ENCODE data around the gene KEAP1.
"Not testable (repeated sequence)": the region's sequence is repeated elsewhere in the genome, so short reads cannot be mapped to it uniquely, and the experiment has no call there.

The KEAP1 gene

GRCh38 chr19:10478903-10479384 lies 24.2 kb downstream of the KEAP1 start:
- Histone ChIP-seq H3K4me1 (ENCODE audit: control insufficient read depth in 1 of 2, insufficient read depth in 2 of 2, low read length in 2 of 2) (peaks cover 0 to 13% of the 10 kb centered on the region in 2 donors), H3K4me3 (ENCODE audit: low read depth in 1 of 2, low read length in 2 of 2) (peak overlapping the region; percentile 40 to 61), H3K36me3 (ENCODE audit: control insufficient read depth in 1 of 2, insufficient read depth in 2 of 2, low read length in 2 of 2) (no peaks in the 10 kb centered on the region), H3K27ac (ENCODE audit: low read length) (no peak overlapping the region), H3K27me3 (ENCODE audit: low read depth, low read length) (no peaks in the 10 kb centered on the region), H3K9me3 (ENCODE audit: control insufficient read depth in 1 of 2, low read length in 2 of 2) (no peaks in the 10 kb centered on the region)

DNA sequence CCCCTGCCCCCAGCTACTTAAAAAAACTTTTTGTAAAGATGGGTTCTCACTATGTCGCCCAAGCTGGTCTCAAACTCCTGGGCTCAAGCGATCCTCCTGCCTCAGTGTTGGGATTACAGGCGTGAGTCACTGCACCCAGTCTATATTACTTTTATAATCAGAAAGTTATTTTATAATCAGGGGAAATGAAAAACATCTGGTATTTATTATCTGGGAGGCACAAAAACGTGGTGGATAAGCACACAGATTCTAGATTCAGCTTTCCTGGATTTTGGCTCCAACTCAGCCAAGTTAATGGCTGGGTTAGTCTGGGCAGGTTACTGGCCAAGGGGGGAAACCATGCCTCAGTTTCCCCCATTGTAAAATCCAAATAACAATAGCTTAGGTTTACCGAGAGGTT lies 24.7 kb downstream of the KEAP1 start:
- Histone ChIP-seq H3K4me3 (ENCODE audit: low read depth in 1 of 2, low read length in 2 of 2) (peak overlapping the region in 1 of 2 donors; percentile 28), H3K4me1 (ENCODE audit: control insufficient read depth in 1 of 2, insufficient read depth in 2 of 2, low read length in 2 of 2) (peaks cover 0 to 13% of the 10 kb centered on the region in 2 donors), H3K36me3 (ENCODE audit: control insufficient read depth in 1 of 2, insufficient read depth in 2 of 2, low read length in 2 of 2) (no peaks in the 10 kb centered on the region), H3K27me3 (ENCODE audit: low read depth, low read length) (no peaks in the 10 kb centered on the region), H3K9me3 (ENCODE audit: control insufficient read depth in 1 of 2, low read length in 2 of 2) (no peaks in the 10 kb centered on the region), H3K27ac (ENCODE audit: low read length) (no peak overlapping the region)

GRCh38 chr19:10474962-10475451 lies 28.1 kb downstream of the KEAP1 start:
- H3K4me3 ChIP-seq (ENCODE audit: low read depth in 1 of 2, low read length in 2 of 2): no peak overlapping the region
- H3K9me3 ChIP-seq (ENCODE audit: control insufficient read depth in 1 of 2, low read length in 2 of 2): no peaks in the 10 kb centered on the region
- H3K27ac ChIP-seq (ENCODE audit: low read length): no peak overlapping the region
- peaks cover 0 to 13% of the 10 kb centered on the region in 2 donors for H3K4me1 ChIP-seq (ENCODE audit: control insufficient read depth in 1 of 2, insufficient read depth in 2 of 2, low read length in 2 of 2)
- no peaks in the 10 kb centered on the region for H3K27me3 ChIP-seq (ENCODE audit: low read depth, low read length)
- H3K36me3 ChIP-seq (ENCODE audit: control insufficient read depth in 1 of 2, insufficient read depth in 2 of 2, low read length in 2 of 2): no peaks in the 10 kb centered on the region

DNA sequence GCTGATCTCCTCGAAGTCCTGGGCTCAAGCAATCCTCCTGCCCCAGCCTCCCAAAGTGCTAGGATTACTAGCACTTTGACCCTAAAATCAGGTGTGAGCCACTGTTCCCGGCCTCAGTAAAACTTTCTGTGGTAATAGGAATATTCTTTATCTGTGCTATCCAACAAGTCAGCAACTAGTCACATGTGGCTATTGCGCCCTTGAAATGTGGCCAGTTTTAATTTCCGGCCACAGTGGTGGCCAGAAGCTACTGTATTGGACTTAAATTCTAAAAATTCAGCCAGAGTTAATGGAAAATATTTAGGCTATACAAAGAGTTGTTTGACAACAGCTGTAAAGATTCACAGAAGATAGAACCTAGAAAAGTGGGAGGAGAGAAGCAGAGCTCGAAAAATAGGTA lies 30.0 kb downstream of the KEAP1 start:
- Histone ChIP-seq H3K36me3 (ENCODE audit: control insufficient read depth in 1 of 2, insufficient read depth in 2 of 2, low read length in 2 of 2) (peaks cover 0 to under 1% of the 10 kb centered on the region in 2 donors), H3K4me3 (ENCODE audit: low read depth in 1 of 2, low read length in 2 of 2) (no peak overlapping the region), H3K27ac (ENCODE audit: low read length) (no peak overlapping the region), H3K27me3 (ENCODE audit: low read depth, low read length) (no peaks in the 10 kb centered on the region), H3K4me1 (ENCODE audit: control insufficient read depth in 1 of 2, insufficient read depth in 2 of 2, low read length in 2 of 2) (peaks cover 0 to under 1% of the 10 kb centered on the region in 2 donors), H3K9me3 (ENCODE audit: control insufficient read depth in 1 of 2, low read length in 2 of 2) (no peaks in the 10 kb centered on the region)

GRCh38 chr19:10471909-10472308 lies 31.2 kb downstream of the KEAP1 start:
- Histone ChIP-seq H3K27me3 (ENCODE audit: low read depth, low read length) (no peaks in the 10 kb centered on the region), H3K27ac (ENCODE audit: low read length) (no peak overlapping the region), H3K9me3 (ENCODE audit: control insufficient read depth in 1 of 2, low read length in 2 of 2) (no peaks in the 10 kb centered on the region), H3K36me3 (ENCODE audit: control insufficient read depth in 1 of 2, insufficient read depth in 2 of 2, low read length in 2 of 2) (peaks cover 0 to 13% of the 10 kb centered on the region in 2 donors), H3K4me1 (ENCODE audit: control insufficient read depth in 1 of 2, insufficient read depth in 2 of 2, low read length in 2 of 2) (no peaks in the 10 kb centered on the region), H3K4me3 (ENCODE audit: low read depth in 1 of 2, low read length in 2 of 2) (no peak overlapping the region)

DNA sequence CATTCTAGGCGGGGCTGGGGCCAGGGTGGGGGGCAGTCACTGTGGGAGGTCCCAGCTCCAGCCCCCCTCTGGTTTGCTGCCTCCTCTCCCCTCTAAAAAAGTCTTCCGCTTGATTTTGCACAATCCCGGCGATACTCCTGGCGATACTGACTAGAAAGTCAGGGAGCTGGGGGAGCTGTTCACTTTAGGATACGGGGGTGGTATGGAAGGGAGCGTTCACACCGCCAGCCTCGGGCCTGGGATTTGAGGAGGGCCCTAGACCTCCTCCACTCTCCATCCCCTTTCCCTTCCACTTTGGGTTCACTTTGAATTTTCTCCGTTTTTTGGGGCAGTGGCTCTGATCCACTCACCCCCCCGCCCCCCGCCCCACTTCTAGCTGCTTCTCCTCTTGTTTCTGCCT lies 35.0 kb downstream of the KEAP1 start:
- H3K27me3 ChIP-seq (ENCODE audit: low read depth, low read length): no peaks in the 10 kb centered on the region

DNA sequence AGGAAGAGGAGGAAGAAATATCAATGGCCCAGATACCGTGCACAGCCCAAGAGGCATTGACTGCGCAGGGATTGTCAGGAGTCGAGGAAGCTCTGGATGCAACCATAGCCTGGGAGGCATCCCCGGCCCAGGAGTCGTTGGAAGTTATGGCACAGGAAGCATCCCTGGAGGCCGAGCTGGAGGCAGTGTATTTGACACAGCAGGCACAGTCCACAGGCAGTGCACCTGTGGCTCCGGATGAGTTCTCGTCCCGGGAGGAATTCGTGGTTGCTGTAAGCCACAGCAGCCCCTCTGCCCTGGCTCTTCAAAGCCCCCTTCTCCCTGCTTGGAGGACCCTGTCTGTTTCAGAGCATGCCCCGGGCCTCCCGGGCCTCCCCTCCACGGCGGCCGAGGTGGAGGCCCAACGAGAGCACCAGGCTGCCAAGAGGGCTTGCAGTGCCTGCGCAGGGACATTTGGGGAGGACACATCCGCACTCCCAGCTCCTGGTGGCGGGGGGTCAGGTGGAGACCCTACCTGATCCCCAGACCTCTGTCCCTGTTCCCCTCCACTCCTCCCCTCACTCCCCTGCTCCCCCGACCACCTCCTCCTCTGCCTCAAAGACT lies 36.0 kb downstream of the KEAP1 start:
- H3K27me3 ChIP-seq (ENCODE audit: low read depth, low read length): no peaks in the 10 kb centered on the region
- H3K9me3 ChIP-seq (ENCODE audit: control insufficient read depth in 1 of 2, low read length in 2 of 2): no peaks in the 10 kb centered on the region
- H3K36me3 ChIP-seq (ENCODE audit: control insufficient read depth in 1 of 2, insufficient read depth in 2 of 2, low read length in 2 of 2): peaks cover 0 to 23% of the 10 kb centered on the region in 2 donors
- no peak overlapping the region for H3K4me3 ChIP-seq (ENCODE audit: low read depth in 1 of 2, low read length in 2 of 2)
- no peak overlapping the region for H3K27ac ChIP-seq (ENCODE audit: low read length)
- H3K4me1 ChIP-seq (ENCODE audit: control insufficient read depth in 1 of 2, insufficient read depth in 2 of 2, low read length in 2 of 2): no peaks in the 10 kb centered on the region

More for the DNA sequence above, 35.0 kb downstream of the KEAP1 start:
- no peaks in the 10 kb centered on the region for H3K4me1 ChIP-seq (ENCODE audit: control insufficient read depth in 1 of 2, insufficient read depth in 2 of 2, low read length in 2 of 2)
- H3K27ac ChIP-seq (ENCODE audit: low read length): no peak overlapping the region
- H3K36me3 ChIP-seq (ENCODE audit: control insufficient read depth in 1 of 2, insufficient read depth in 2 of 2, low read length in 2 of 2): peaks cover 0 to 23% of the 10 kb centered on the region in 2 donors
- H3K4me3 ChIP-seq (ENCODE audit: low read depth in 1 of 2, low read length in 2 of 2): no peak overlapping the region
- H3K9me3 ChIP-seq (ENCODE audit: control insufficient read depth in 1 of 2, low read length in 2 of 2): no peaks in the 10 kb centered on the region

DNA sequence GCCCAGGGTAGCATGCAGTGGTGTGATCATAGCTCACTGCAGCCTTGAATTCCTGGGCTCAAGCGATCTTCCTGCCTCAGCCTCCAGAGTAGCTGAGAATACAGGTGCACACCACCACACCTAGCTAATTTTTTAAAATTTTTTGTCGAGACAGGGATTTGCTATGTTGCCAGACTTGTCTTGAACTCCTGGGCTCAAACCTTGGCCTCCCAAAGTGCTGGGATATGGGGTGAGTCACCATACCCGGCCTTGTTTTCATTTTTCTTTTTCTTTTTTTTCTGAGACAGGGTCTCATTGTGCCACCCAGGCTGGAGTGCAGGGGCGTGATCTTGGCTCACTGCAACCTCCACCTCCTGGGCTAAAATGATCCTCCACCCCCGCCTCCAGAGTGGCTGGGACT lies 38.7 kb downstream of the KEAP1 start:
- H3K9me3 ChIP-seq (ENCODE audit: control insufficient read depth in 1 of 2, low read length in 2 of 2): no peaks in the 10 kb centered on the region
- H3K36me3 ChIP-seq (ENCODE audit: control insufficient read depth in 1 of 2, insufficient read depth in 2 of 2, low read length in 2 of 2): peaks cover 0 to 23% of the 10 kb centered on the region in 2 donors
- H3K4me3 ChIP-seq (ENCODE audit: low read depth in 1 of 2, low read length in 2 of 2): no peak overlapping the region
- H3K4me1 ChIP-seq (ENCODE audit: control insufficient read depth in 1 of 2, insufficient read depth in 2 of 2, low read length in 2 of 2): peaks cover 0 to 6% of the 10 kb centered on the region in 2 donors
- no peak overlapping the region for H3K27ac ChIP-seq (ENCODE audit: low read length)
- no peaks in the 10 kb centered on the region for H3K27me3 ChIP-seq (ENCODE audit: low read depth, low read length)

GRCh38 chr19:10462557-10462956 lies 40.6 kb downstream of the KEAP1 start:
- Histone ChIP-seq H3K4me3 (ENCODE audit: low read depth in 1 of 2, low read length in 2 of 2) (no peak overlapping the region), H3K9me3 (ENCODE audit: control insufficient read depth in 1 of 2, low read length in 2 of 2) (no peaks in the 10 kb centered on the region), H3K36me3 (ENCODE audit: control insufficient read depth in 1 of 2, insufficient read depth in 2 of 2, low read length in 2 of 2) (peaks cover 0 to 16% of the 10 kb centered on the region in 2 donors), H3K27me3 (ENCODE audit: low read depth, low read length) (no peaks in the 10 kb centered on the region), H3K4me1 (ENCODE audit: control insufficient read depth in 1 of 2, insufficient read depth in 2 of 2, low read length in 2 of 2) (peaks cover 0 to 6% of the 10 kb centered on the region in 2 donors), H3K27ac (ENCODE audit: low read length) (no peak overlapping the region)

- H3K27ac ChIP-seq (ENCODE audit: low read length); H3K4me1 ChIP-seq (ENCODE audit: control insufficient read depth in 1 of 2, insufficient read depth in 2 of 2, low read length in 2 of 2); H3K27me3 ChIP-seq (ENCODE audit: low read depth, low read length); H3K9me3 ChIP-seq (ENCODE audit: control insufficient read depth in 1 of 2, low read length in 2 of 2): not testable (repeated sequence)
- peak overlapping the region in 1 of 2 donors; percentile 60 for H3K4me3 ChIP-seq (ENCODE audit: low read depth in 1 of 2, low read length in 2 of 2)
- peaks cover 0 to 11% of the 10 kb centered on the region in 2 donors for H3K36me3 ChIP-seq (ENCODE audit: control insufficient read depth in 1 of 2, insufficient read depth in 2 of 2, low read length in 2 of 2)
Measured at GRCh38 chr19:10462042-10462441, 41.1 kb downstream of the KEAP1 start.

DNA sequence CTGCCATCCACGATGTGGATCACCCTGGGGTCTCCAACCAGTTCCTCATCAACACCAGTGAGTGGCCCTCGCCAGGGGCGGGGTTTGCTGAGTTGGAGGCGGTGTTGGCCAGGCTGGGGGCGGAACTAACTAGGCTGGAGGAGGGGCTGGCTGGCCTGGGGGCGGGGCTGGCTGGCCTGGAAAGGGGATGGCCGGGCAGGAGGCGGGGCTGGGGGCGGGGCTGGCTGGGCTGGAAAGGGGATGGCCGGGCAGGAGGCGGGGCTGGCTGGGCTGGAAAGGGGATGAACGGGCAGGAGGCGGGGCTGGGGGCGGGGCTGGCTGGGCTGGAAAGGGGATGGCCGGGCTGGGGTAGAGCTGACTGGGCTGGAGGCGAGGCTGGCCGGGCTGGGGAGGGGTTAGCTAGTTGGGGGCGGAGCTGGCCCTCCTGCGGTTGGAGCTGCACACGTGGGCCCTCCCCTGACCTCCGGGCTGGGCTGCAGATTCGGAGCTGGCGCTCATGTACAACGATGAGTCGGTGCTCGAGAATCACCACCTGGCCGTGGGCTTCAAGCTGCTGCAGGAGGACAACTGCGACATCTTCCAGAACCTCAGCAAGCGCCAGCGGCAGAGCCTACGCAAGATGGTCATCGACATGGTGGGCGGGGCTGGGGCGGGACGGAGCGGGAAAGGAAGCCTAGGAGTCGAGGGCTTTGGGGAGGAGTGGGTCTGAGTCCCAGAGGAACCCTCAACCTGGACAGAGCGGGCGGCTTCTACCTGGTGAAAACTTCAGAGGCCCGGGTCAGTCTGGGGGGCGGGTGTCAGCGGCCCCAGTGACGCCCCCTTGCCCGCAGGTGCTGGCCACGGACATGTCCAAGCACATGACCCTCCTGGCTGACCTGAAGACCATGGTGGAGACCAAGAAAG lies 41.9 kb downstream of the KEAP1 start:
- H3K27ac ChIP-seq (ENCODE audit: low read length): no peak overlapping the region
- H3K27me3 ChIP-seq (ENCODE audit: low read depth, low read length): no peaks in the 10 kb centered on the region
- no peaks in the 10 kb centered on the region for H3K9me3 ChIP-seq (ENCODE audit: control insufficient read depth in 1 of 2, low read length in 2 of 2)
- H3K4me3 ChIP-seq (ENCODE audit: low read depth in 1 of 2, low read length in 2 of 2): peak overlapping the region; percentile 39 to 60
- peaks cover 0 to 6% of the 10 kb centered on the region in 2 donors for H3K4me1 ChIP-seq (ENCODE audit: control insufficient read depth in 1 of 2, insufficient read depth in 2 of 2, low read length in 2 of 2)
- H3K36me3 ChIP-seq (ENCODE audit: control insufficient read depth in 1 of 2, insufficient read depth in 2 of 2, low read length in 2 of 2): peaks cover 0 to 5% of the 10 kb centered on the region in 2 donors
